Measurements from ENCODE around the gene GNB5. TPM values are rescaled to one million over a fixed set of nuclear protein-coding genes. Genes with fewer than 3 reads are reported as not detected.

The GNB5 gene
- total RNA-seq, 4 donors from 2014 or later, result 0.60 to 12.7 (median 7.8) TPM

DNA sequence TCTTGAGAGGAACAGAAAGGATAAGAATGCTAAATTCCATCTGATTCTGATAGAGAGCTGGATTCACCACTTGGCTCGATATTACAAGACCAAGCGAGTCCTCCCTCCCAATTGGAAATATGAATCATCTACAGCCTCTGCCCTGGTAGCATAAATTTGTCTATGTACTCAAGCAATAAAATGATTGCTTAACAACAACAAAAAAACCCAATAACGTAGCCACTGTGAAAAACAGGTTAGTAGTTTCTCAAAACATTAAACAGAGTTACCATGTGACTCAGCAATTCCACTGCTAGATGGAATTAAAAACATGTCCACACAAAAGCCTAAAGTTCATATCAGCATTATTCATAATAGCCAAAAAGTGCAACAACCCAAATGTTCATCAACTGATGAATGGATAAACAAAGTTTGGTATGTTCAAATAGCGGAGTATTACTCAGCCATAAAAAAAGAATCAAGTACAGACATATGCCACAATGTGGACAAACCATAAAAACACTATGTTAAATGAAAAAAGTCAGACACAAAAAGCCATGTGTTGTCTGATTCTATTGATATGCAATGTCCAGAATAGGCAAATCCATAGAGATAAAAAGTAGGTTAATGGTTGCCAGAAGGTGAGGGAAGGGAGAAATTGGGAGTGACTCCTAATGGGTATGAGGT lies 95.5 kb downstream of the GNB5 start:
- intact Hi-C loops (cut with DNase I; ENCODE audit: low total_unique reads) (no loop called here), in situ Hi-C loops (cut with MboI; ENCODE audit: low pct_ligation_motif_present in 1 of 4, low pct_unique_long_range_greater_than_20kb in 1 of 4, low sequenced_read_pairs in 3 of 4) (no loop called here)
- WGBS, 2 donors (ENCODE audit: low coverage in 1 of 2), result 17 to 46% methylated on average over 2 to 4 of the region's 4 CpGs
- peak overlapping the region; percentile 18 to 61 (median 54) for H3K27ac ChIP-seq
- TF ChIP-seq POLR2AphosphoS5 (IDR thresholded peaks at IDR 0.05), result peak; percentile 38 to 84 (median 56)
- no peak for TF ChIP-seq EP300 (IDR thresholded peaks at IDR 0.05; ENCODE audit: low read depth)
- H3K27me3 ChIP-seq, result no peaks in the 10 kb centered on the region
- H3K36me3 ChIP-seq, result no peaks in the 10 kb centered on the region
- H3K4me3 ChIP-seq, result no peak overlapping the region
- DNase-seq, result no peak
- no peaks in the 10 kb centered on the region for H3K9me3 ChIP-seq
- peaks cover 0 to 45% (median 21%) of the 10 kb centered on the region in 4 donors for H3K4me1 ChIP-seq

- WGBS, 2 donors (ENCODE audit: low coverage in 1 of 2), result 60 to 81% methylated on average over 1 to 12 of the region's 12 CpGs
- Histone ChIP-seq H3K27me3 (no peaks in the 10 kb centered on the region), H3K36me3 (no peaks in the 10 kb centered on the region), H3K9me3 (peaks cover 4 to 6% of the 10 kb centered on the region in 2 donors), H3K4me1 (peaks cover 0 to 45% (median 21%) of the 10 kb centered on the region in 4 donors), H3K27ac (peak overlapping the region; percentile 18 to 61 (median 54)), H3K4me3 (no peak overlapping the region)
- intact Hi-C loops (cut with DNase I; ENCODE audit: low total_unique reads) (no loop called here), in situ Hi-C loops (cut with MboI; ENCODE audit: low pct_ligation_motif_present in 1 of 4, low pct_unique_long_range_greater_than_20kb in 1 of 4, low sequenced_read_pairs in 3 of 4) (no loop called here)
- no peak for DNase-seq
- TF ChIP-seq POLR2AphosphoS5 (IDR thresholded peaks at IDR 0.05) (no peak), POLR2A (IDR thresholded peaks at IDR 0.05) (no peak)
- TF ChIP-seq, protein P1, sequence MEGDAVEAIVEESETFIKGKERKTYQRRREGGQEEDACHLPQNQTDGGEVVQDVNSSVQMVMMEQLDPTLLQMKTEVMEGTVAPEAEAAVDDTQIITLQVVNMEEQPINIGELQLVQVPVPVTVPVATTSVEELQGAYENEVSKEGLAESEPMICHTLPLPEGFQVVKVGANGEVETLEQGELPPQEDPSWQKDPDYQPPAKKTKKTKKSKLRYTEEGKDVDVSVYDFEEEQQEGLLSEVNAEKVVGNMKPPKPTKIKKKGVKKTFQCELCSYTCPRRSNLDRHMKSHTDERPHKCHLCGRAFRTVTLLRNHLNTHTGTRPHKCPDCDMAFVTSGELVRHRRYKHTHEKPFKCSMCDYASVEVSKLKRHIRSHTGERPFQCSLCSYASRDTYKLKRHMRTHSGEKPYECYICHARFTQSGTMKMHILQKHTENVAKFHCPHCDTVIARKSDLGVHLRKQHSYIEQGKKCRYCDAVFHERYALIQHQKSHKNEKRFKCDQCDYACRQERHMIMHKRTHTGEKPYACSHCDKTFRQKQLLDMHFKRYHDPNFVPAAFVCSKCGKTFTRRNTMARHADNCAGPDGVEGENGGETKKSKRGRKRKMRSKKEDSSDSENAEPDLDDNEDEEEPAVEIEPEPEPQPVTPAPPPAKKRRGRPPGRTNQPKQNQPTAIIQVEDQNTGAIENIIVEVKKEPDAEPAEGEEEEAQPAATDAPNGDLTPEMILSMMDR (IDR thresholded peaks at IDR 0.05), result no peak
Observed at GRCh38 chr15:52094811-52095584, 96.2 kb downstream of the GNB5 start.

DNA sequence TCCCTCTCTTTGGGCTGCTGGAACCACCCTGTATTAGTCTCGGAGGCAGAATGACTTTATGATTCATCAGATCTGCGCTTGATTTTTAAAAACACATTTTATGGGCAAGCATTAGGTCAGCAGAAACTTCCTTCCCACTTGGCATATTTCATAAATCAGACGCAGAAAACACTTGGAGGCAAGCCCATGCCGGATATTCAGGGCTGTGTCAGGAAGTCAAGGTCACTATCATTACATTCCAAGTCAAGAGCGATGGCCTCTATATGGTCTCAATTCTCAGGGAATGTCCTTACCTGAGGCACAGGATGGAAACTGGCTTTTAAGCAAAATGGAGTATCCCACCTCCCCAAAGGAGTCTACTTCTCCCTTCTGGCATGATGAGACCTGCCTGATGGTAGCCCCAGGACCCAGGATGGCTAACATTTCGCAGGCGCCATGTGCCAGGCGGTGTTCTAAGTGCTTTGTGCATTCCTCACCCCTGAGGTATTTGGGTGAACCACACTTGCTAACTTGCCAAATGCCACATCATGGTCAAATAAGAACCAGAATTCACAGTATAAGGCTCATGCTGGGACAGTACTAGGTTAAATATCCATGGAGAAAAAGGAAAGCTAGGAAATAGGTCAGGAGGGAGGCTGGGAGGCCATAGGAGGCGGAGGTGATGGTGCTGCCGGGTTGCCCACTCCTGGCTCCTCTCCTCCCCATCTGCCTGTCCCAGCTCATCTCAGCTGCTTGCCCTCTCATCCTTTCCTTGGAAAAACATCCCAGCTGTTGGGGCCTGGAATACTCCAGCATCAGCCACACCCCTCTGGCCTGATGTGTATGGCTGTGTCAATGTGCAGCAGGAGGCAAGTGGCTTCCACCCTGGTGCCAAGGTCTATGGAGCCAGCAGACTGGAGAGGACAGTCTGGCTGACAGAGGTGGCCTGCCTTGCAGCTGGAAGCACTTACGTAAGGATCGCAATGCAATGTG lies 97.4 kb downstream of the GNB5 start:
- in situ Hi-C loops (cut with MboI; ENCODE audit: low pct_ligation_motif_present in 1 of 4, low pct_unique_long_range_greater_than_20kb in 1 of 4, low sequenced_read_pairs in 3 of 4), result no loop called here
- Histone ChIP-seq H3K4me1 (peaks cover 0 to 45% (median 21%) of the 10 kb centered on the region in 4 donors), H3K36me3 (no peaks in the 10 kb centered on the region), H3K9me3 (peaks cover 4 to 10% of the 10 kb centered on the region in 2 donors), H3K27ac (peak overlapping the region in 3 of 4 donors; percentile 45 to 53 (median 49)), H3K27me3 (no peaks in the 10 kb centered on the region), H3K4me3 (no peak overlapping the region)
- WGBS, 2 donors (ENCODE audit: low coverage in 1 of 2), result 28 to 63% methylated on average over 4 to 12 of the region's 12 CpGs
- TF ChIP-seq, protein P1 (IDR thresholded peaks at IDR 0.05), result no peak
- peak; percentile 17 to 56 (median 39) for TF ChIP-seq POLR2AphosphoS5 (IDR thresholded peaks at IDR 0.05)
- TF ChIP-seq EP300 (IDR thresholded peaks at IDR 0.05; ENCODE audit: low read depth), result no peak
- TF ChIP-seq POLR2A (IDR thresholded peaks at IDR 0.05), result no peak
- intact Hi-C loops (cut with DNase I; ENCODE audit: low total_unique reads), result no loop called here
- DNase-seq, result no peak

DNA sequence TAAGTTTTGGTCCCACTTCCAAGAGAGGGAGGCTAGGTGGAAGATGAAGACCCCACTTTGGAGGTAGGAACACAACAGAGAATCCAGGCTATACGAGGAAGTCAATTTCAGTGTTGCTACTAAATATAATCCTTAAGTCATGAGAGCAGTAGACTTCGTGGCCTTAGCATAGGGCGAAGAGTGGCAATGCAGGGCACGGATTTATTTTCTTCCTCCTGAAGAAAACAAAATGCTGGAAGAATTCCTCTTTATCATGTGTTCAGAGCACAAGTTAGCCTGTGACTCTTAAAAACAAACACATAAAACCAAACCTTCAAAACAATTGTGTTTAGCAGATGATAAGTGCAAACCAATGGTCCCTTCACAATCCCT lies 98.0 kb downstream of the GNB5 start:
- TF ChIP-seq POLR2AphosphoS5 (IDR thresholded peaks at IDR 0.05), result no peak
- no peak for TF ChIP-seq EP300 (IDR thresholded peaks at IDR 0.05; ENCODE audit: low read depth)
- TF ChIP-seq, protein P1 (IDR thresholded peaks at IDR 0.05), result no peak
- TF ChIP-seq POLR2A (IDR thresholded peaks at IDR 0.05), result no peak
- in situ Hi-C loops (cut with MboI; ENCODE audit: low pct_ligation_motif_present in 1 of 4, low pct_unique_long_range_greater_than_20kb in 1 of 4, low sequenced_read_pairs in 3 of 4) (no loop called here), intact Hi-C loops (cut with DNase I; ENCODE audit: low total_unique reads) (no loop called here)
- Histone ChIP-seq H3K36me3 (no peaks in the 10 kb centered on the region), H3K9me3 (peaks cover 4 to 10% of the 10 kb centered on the region in 2 donors), H3K27me3 (no peaks in the 10 kb centered on the region), H3K27ac (peak overlapping the region in 3 of 4 donors; percentile 5 to 53 (median 8)), H3K4me1 (peaks cover 0 to 41% (median 21%) of the 10 kb centered on the region in 4 donors), H3K4me3 (no peak overlapping the region)
- 71 to 73% methylated on average over 3 to 4 of the region's 4 CpGs for WGBS, 2 donors (ENCODE audit: low coverage in 1 of 2)
- no peak for DNase-seq
